ENCODE data around the gene XYLT1.

Gene XYLT1

DNA sequence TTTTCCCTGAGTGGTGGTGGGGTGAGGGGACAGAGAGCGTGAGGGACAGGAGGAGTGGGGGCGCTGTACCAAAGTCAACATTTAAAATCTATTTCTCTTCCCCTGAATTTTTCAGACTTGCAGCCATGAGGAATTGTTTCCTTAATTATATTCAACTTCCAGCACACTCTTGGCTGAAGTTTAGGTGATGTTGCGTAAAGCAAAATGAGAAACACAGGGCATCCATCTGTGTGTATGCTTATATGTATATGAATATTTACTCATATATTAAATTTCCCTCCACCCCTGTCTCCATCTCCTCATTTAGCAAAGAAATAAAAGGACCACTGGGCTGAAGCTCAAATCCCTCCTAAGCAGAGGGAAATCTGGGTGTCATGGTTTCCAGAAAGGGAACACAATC lies 218.1 kb downstream of the XYLT1 start:
- no peak for DNase-seq (ENCODE audit: low read depth)

DNA sequence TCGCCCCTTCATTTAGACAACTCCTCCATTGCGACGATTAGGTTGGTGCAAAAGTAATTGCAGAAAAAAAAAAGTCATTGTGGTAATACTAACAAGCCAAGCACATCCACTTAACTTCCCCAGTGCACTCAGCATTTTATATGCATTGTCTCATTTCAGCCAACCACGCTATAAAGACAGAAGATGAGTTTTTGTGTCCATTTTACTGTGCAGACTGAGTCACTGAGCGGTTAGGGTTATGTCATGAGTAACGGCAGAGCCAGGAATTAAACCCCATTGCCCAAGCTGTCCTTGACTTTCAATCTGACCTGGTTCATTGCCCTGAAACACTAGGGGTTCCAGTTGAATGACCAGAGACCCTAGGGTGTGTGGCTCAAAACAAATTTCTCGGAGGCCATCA lies 218.7 kb downstream of the XYLT1 start:
- DNase-seq (ENCODE audit: low read depth): no peak

DNA sequence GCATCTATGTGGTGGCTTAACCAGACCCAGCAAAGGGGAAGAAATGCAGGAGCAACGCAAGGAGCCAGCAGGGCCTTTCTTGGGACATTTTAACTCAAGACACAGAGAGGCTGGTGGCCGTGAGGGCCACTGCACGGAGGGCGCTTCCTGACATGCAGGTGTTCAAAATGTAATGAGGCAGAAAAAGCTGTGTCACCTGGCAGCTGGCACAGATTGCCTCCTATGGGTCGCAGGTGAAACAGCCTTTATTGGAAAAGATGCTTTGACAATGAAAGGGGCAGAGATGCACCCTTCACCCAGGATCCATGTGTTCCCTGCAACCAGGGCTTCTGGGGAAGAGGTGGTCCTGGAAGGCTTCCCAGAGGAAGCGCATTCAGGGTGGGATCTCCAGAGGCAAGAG lies 219.3 kb downstream of the XYLT1 start:
- DNase-seq (ENCODE audit: low read depth): no peak

DNA sequence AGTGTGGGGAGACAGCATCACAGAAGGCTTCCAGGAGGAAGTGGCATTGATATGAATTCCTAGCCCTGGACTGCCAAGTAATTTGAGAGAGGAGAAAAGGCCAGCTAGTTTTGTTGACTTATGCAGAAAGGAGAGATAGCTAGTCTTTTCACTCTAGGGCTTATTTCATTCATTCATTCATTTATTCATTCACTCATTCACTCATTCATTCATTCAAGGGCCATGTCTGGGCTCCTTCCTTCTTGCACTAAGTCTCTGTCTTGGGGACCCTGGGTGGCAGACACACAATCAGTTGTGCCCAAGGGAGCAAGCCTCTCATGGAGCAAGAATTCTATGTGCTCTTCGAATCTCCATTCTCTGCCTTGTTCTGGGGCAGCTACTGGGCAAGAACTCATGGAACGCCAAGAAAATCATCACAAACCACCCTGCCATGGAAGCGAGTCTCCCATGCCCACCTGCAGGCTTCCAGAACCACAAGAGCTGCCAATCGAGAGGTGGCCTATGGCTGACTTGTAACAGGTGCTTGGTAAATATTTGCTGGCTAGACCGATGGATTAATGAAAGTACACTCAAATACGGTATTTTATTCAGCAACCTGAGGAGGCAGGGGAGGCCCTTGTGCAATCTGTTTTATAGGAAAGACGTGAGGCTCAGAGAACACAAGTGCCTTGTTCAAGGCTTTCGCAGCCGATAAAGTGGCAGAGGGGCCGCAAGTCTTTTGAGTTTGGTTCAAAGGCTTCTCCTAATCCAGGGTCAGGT lies 223.6 kb downstream of the XYLT1 start:
- DNase-seq (ENCODE audit: low read depth): no peak

DNA sequence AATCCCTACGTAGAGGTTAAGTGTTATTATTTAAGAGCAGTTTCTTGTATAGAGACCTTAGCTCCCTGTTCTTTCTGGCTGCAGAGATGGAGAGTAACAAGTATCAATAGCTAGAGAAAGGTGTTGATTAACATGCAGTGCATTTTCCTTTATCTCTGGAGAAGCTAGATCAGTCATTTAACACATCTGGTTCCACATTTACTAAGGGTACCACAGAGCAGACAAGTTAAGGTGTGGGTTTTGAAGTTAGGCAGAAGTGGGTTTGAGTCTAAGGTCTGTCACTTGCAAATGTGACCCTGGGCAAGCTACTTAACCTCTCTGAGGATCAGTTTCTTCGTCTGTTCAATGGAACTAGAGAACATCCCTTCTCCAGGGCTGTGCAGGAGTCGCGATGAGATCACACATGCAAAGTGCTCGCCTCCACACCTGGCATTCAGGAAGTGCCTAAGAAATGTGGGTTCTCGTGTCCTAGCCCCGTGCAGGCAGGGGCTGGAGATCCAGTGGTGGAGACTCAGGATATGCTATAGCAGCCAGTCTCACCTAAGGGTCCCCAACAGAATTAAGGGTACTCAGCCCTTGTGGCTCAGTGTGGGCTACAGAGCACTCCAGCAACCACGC lies 224.4 kb downstream of the XYLT1 start:
- no peak for DNase-seq (ENCODE audit: low read depth)

DNA sequence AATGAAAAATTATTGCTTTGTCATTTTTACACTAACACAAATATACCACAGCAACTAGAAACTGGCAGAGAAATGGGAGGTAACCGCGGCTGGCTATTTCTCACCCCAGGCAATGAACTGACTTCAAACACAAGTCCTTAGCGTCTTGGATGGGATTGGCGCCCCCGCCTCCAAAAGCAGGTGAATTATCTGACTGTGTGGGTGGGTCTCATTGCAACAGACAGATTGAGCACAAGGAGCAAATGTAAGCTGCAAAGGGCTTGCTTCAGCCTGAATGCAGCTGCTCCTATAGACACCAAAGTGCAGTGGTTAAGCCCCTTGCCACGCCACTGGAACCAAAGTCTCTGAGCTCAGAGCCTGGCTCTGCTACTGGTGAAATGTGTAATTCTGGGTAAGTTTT lies 225.0 kb downstream of the XYLT1 start:
- DNase-seq (ENCODE audit: low read depth): no peak

DNA sequence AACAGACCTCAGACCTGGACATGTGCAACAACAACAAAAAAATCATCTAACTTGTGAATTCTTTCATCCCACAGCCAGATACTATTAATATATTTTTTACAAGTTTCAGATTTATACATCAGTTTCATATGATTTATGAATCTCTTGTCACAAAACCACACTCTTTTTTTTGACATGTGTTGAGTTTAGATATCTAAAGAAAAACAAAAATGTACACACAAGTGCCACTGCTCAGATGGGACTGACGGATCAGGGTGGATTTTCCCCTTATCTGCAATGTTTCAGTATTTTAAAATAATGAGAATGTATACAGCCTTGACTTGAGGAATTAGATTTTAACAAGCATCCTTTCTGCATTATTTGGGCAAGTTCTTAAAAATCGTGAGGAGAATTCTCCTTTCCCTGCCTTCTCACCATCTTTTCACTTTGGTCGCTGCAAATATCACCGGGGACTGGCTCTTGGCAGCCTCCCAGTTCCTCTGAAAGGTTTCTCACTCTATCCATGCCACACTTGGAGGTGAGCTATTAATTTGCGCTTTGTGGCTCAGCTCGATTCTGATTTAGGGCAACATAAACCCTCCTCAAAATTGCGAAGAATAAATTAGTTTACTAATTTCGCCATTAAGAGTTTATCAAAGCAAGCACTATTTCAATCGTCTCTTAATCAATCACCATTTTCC lies 225.7 kb downstream of the XYLT1 start:
- no peak for DNase-seq (ENCODE audit: low read depth)

DNA sequence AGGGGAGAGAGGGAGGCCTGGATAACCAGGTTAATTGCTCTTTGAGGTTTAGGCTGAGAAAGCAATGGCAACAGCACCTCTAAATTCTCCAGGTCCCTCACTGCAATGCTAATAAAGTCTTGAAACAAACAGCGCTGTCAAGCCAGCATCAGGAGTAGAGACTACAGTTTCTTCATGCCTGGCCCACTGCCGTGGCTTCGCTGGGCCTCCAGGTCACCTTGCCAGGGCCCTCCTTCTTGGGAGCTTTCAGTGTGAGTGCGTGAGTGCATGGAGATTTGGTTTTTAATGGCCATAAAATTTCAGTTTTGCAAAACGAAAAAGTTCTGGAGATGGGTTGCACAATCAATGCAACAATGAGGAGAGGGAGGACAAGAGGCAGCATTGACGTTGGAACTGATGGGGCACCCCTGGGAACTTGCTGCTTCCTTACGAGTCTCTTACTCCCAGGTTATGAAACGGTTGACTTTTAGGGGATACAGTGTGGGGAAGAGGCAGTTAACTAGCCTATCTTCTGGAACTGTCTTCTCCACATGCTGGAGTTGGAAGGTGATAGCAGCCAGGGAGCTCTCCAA lies 229.4 kb downstream of the XYLT1 start:
- no peak for DNase-seq (ENCODE audit: low read depth)

DNA sequence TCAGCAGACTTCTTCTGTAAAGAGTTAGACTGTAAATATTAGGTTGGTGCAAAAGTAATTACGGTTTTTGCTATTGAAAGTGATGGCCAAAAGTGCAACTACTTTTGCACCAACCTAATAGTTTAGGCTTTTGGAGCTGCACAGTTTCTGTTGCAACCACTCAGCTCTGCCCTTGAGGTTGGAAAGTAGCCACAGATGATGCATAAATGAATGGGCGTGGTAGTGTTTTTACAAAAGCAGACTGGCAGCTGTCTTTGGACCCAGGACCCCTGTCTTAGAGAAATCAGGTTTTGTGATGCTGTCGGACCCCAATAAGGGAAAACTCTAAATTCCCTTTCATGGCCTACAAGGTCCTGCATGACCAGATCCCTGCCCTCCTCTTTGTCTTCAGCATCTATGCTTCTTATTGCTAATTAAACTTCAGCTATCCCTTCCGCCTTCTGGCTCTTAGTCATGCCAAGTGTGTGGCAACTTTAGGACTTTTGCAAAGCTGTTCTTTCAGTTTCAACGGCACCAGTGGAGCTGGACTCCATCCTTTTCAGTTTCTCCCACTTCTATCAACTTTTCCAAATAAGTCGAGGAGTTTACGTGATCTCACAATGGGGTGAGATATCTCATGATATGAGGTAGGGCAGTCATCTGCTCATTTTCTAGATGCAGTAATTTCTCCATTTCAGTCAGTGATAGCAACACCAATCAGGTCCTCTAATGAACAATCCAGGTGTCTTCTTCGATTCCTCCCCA lies 232.3 kb downstream of the XYLT1 start:
- DNase-seq (ENCODE audit: low read depth): peak; percentile 16

DNA sequence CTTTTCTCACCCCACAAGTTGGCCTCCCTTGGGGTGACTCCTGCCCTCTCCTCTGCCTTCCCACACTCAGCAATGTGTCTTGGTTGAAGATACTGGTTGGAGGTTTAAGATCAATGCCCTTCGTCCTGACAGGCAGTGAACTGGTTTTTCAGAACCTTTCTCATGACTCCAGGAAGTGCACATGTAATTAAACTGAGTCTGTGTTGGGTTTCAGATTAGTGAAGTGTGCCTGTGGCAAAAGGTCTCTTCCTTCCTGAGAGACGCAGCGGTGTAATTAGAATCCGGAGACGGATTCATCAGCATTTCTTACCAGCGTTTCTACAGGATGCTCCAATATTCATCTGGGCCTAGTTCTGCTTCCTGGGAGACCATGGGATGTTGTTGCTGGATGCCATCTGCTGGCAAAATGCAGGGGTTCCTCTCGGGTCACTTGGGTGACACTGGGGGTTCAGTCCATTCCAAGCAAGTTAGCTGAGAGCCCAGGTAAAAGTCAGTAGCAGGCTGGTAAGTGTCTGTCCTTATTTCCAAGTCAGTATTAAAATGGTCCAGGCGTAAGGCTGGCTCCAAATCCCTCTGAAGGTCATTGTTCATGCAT lies 233.3 kb downstream of the XYLT1 start:
- DNase-seq (ENCODE audit: low read depth): no peak

DNA sequence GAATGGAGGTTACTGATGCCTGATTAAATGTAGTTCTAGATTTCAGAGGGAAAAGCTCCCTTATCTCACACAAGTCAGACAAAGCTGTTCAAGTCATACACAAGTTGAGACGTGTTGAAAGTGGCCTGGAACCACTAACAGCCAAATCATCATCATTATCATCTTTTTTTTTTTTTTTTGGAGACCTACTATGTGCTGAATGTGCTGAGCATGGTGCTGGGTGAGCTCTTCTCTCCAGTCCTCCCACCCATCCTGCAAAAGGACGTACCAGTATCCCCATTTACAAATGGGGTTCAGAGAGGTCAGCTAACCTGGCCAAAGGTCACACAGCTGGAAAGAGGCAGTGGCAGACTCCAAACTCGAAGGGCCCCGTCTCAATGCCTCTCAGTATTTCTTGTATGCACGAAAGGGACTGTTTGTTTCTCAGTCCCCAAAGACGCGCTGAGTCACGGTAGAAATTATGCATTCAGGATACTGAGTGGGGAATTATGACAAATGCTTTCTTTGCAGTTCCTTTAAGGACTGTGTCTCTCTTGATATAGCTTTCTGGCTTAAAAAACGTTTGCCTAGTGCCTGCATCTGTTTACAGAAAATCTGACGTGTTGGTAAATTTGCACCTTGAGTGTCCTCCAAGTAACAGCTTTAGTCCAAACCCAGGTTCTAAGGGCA lies 235.5 kb downstream of the XYLT1 start:
- no peak for DNase-seq (ENCODE audit: low read depth)

DNA sequence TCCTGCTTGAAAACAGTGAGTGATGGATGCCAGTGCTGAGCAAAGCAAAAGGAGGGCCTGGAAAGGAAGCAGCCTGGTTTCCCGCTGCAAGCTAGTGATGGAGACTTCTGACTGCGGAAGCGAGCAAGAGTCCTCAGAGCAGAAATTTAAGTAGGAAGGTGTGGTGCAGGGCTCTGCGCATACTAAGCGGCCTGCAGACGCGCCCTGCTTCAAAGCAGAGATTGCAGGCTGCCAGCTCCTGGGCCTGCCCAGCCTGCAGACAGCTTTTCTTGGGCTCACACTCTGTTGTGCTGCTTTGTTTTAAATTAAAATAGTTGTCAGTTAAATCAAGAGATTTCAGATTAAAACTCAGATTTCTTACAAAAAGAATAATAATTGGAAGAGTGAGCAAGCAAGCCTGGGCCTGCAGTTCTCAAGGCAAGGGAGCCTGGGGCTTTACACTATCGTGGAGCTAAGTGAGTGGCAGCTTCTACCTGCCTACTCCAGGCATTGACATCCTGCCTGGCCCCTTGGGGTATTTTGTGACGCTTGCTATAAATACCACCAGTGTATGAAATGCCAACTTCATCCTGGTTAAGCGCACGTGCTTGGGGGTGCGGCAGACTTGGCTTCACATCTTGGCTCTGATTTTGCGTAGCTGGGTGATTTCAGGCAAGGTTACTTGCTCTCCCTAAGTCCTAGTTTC lies 237.3 kb downstream of the XYLT1 start:
- DNase-seq (ENCODE audit: low read depth): no peak

DNA sequence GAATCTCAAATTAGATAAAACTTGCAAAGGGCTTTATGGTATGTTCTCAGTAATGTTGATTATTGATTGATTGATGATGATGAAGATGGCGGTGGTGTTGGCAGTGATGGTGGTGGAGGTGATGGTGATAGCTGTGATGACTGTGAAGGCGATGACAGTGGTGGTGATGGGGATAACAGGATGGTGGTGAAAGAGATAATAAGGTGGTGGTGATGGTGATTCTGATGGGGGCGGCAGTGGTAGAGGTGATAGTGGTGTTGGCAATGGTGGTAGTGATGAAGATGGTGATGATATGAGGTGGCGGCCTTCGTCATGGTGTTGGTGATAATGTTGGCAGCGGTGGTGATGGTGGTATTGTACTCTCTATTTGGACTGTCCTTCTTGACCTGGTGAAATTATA lies 238.3 kb downstream of the XYLT1 start:
- no peak for DNase-seq (ENCODE audit: low read depth)

DNA sequence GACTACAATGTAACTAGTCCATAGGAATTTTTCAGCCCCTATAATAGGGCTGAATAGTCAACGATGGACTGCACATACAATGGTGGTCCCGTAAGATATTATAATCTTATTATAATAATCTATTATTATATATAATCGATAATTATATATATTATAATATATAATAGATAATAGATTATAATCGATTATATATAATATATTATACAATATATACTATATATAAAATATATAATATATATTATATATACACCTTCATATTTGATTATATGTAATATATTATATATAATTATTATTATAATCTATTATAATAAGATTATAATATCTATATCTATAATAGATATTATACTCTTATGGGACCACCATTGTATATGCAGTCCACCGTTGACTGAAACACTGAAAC lies 238.8 kb downstream of the XYLT1 start:
- DNase-seq (ENCODE audit: low read depth): no peak

DNA sequence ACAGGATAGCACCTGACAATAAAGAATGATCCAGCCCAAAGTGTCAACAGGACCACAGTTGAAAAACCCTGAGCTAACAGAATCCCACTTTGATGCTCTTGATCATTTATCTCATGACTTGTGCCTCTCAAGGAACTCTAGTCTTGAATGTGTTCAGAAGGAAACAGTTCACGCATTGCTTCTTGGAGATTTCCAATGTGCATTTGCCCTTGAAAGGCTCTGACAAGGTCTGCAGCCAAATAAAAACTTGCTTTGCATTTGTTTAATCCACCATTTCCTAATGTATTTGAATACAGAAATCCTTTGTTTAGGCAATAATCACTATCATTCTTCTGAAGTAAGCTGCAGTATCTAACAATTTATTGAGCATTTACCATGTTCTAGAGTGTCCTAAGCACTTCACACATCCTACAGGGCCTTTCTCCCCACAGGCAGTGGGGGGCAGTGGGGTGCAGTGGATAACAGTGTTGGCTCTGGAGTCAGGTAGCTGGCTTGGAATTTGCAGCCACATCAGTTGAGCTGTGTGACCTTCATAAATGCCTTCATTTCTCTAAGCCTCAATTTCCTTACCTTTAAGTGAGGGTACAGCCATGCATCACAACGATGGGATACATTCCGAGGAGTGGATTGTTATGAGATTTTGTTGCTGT lies 239.7 kb downstream of the XYLT1 start:
- DNase-seq (ENCODE audit: low read depth): no peak

DNA sequence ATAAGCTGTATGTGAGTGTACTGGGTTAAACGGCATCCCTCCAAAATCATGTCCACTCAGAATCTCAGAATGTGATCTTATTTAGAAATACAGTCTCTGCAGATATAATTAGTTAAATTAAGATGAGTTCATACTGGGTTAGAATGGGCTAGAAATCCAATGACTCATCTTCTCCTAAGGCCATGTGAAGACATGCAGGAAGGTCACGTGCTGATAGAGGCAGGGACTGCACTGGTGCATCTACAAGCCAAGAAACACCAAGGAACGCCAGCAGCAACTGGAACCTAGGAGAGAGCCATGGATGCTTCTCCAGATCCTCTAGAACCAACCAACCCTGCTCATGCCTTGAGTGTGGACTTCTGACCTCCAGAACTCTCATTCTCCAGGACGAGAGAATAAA lies 241.0 kb downstream of the XYLT1 start:
- DNase-seq (ENCODE audit: low read depth): no peak

DNA sequence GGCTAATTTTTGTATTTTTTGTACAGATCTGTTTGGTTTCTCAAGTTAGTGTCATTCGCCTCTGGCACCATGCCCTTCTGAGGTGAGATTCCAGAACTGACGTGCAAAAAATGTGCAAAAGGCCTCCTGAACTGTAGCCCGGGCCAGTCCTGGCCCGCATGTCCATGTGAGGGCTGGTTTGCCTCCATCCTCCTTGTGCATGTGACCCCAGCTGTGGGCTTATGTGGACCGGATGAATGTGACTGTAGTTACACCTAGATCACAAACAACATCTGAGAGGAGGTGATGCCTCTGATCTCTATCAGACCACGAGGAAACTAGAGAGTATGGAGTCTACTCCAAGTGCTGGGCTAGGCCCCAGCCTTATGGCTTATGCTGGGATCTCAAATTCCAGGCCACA lies 241.6 kb downstream of the XYLT1 start:
- DNase-seq (ENCODE audit: low read depth): no peak

DNA sequence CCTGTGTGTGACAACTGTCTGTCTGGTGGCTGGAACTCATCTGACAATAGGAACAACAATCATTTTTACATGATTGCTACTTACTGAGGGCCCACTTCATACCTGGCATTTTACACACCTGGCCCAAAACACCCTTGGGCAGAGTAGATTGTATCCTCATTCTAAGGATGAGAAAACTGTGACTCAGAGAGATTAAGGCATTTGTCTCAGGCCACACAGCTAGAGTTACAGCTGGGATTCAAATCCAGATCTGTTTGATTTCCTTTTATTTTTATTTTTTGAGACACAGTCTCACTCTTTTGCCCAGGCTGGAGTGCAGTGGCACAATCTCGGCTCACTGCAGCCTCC lies 242.1 kb downstream of the XYLT1 start:
- DNase-seq (ENCODE audit: low read depth): no peak

DNA sequence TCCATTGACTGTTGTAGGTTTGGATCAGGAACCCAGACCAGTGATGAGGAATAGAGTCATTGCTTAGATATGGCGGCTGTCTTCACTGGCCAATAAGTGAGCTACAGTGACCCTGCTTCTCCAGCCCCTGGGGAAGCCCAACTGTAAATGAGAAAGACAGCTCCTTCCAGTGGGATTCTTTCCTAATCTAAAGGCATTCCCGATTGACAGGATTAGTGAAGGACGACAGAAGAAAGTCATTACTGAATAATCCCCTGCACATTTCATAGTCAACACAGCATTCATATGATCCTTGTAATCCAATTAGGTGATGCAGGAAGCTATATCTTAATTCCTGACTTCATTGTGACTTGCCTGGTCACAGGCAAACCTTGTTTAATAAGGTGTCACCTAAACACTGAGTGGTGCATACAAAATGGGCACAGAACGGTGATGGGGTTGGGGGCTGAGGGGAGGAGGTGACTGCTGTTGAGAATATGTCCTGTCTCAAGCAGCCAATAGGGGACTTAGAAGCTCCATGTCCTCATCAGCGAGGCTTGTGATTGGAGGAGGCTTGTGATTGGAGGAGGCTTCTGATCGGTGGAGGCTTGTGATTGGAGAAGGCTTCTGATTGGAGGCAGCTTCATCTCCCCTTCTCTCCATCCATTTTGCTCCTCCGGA lies 242.6 kb downstream of the XYLT1 start:
- no peak for DNase-seq (ENCODE audit: low read depth)

DNA sequence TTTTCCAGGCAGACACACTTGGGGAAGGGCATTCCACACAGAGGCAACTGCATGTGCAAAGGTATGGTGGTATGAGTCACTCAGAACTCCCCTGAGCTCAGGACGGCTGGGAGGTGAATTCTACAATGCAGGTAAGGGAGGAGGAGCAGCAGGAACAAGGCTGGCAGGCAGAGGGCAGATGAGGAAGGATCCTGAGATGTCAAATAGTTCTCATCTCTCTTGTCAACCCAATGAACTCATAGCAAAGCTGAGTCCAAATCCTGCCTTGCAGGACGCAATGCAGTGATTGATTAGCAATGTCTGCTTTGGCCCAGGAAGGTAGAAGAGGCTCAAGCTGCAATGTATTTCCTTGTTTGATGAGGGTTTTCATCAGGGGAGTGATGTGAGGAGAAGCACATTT lies 243.5 kb downstream of the XYLT1 start:
- DNase-seq (ENCODE audit: low read depth): no peak
